HepG2 (cell line): ENCODE measurements around the gene HOXA1.

ENCODE experiments used
- AGO2 ChIP-seq: fragments of 200-400 bp; formaldehyde crosslinking; optimal IDR thresholded peaks from 2 replicates; pipeline ENCODE3; 2017; ENCODE audit warnings: mild to moderate bottlenecking, low read depth, low read length, moderate library complexity
- EP300 ChIP-seq, 3 experiments: sonication (generic) in 1 of 3; formaldehyde crosslinking in 1 of 3; IDR thresholded peaks; 2 replicates each; pipeline versions ENCODE4 v1.5.1 to v1.6.1; 2011 to 2020; ENCODE audit warnings: low read depth in 2 of 3, low read length in 2 of 3, borderline replicate concordance in 1 of 3, improper control_type of control experiment in 1 of 3, mild to moderate bottlenecking in 1 of 3, missing genetic modification reagents in 1 of 3, moderate library complexity in 1 of 3
- MTA3 ChIP-seq: sonication (generic); formaldehyde crosslinking; IDR thresholded peaks from 2 replicates; pipeline ENCODE4 v1.4.0; 2020; ENCODE audit warnings: missing genetic modification reagents
- RFX5 ChIP-seq: IDR thresholded peaks from 2 replicates; pipeline ENCODE4 v1.6.1; 2011; ENCODE audit warnings: low read depth, low read length, improper control_type of control experiment
- ZSCAN30 ChIP-seq: sonication (generic); formaldehyde crosslinking; IDR thresholded peaks from 2 replicates; pipeline ENCODE4 v1.5.0; 2020; ENCODE audit warnings: mild to moderate bottlenecking, missing genetic modification reagents
- TF ChIP-seq, protein P1 (sequence below): sonication (generic); formaldehyde crosslinking; IDR thresholded peaks from 2 replicates; pipeline ENCODE4 v1.5.0; 2020; ENCODE audit warnings: mild to moderate bottlenecking, missing genetic modification reagents, moderate library complexity
- TF ChIP-seq, protein P2 (sequence below): sonication (generic); formaldehyde crosslinking; IDR thresholded peaks from 2 replicates; pipeline ENCODE4 v1.9.0; 2022; ENCODE audit warnings: missing genetic modification reagents, mild to moderate bottlenecking, borderline replicate concordance

DNA sequence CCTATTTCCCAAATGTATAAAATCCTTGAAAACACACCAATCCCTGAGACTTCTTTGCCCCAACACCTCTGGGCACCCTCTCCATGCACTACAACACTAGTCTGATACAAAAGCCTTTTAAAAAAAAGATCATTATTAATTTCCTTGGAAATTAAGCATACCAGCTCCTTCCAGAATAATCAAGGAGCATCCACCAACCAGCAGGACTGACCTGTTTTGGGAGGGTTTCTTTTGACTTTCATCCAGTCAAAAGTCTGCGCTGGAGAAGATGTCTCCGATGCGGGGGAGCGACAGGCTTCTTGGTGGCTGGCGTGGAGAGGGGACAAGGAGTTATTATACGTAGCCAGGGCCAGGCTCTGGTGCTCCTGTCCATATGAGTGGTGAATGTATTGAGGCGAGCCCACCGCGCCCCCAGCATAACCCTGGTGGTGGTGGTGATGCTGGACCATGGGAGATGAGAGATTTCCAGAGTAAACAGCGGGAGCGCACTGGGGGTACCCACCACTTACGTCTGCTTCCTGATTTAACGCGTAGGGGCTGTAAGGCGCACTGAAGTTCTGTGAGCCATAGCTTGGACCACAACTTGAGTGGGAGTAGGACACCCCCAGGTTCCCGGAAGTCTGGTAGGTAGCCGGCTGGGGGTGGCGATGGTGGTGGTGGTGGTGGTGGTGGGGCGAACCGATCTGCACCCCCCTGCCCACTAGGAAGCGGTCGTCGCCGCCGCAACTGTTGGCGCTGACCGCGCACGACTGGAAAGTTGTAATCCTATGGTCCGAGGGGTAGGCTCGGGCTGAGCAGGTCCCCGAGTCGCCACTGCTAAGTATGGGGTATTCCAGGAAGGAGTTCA lies 527 bp downstream of the HOXA1 start:
- TF ChIP-seq, protein P1, sequence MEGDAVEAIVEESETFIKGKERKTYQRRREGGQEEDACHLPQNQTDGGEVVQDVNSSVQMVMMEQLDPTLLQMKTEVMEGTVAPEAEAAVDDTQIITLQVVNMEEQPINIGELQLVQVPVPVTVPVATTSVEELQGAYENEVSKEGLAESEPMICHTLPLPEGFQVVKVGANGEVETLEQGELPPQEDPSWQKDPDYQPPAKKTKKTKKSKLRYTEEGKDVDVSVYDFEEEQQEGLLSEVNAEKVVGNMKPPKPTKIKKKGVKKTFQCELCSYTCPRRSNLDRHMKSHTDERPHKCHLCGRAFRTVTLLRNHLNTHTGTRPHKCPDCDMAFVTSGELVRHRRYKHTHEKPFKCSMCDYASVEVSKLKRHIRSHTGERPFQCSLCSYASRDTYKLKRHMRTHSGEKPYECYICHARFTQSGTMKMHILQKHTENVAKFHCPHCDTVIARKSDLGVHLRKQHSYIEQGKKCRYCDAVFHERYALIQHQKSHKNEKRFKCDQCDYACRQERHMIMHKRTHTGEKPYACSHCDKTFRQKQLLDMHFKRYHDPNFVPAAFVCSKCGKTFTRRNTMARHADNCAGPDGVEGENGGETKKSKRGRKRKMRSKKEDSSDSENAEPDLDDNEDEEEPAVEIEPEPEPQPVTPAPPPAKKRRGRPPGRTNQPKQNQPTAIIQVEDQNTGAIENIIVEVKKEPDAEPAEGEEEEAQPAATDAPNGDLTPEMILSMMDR (CRISPR knock-in tag), result no peak
- TF ChIP-seq RFX5, result no peak
- TF ChIP-seq, protein P2, sequence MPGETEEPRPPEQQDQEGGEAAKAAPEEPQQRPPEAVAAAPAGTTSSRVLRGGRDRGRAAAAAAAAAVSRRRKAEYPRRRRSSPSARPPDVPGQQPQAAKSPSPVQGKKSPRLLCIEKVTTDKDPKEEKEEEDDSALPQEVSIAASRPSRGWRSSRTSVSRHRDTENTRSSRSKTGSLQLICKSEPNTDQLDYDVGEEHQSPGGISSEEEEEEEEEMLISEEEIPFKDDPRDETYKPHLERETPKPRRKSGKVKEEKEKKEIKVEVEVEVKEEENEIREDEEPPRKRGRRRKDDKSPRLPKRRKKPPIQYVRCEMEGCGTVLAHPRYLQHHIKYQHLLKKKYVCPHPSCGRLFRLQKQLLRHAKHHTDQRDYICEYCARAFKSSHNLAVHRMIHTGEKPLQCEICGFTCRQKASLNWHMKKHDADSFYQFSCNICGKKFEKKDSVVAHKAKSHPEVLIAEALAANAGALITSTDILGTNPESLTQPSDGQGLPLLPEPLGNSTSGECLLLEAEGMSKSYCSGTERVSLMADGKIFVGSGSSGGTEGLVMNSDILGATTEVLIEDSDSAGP (CRISPR knock-in tag), result no peak
- no peak for TF ChIP-seq AGO2
- TF ChIP-seq ZSCAN30 (CRISPR knock-in tag), result no peak
- no peak for TF ChIP-seq MTA3 (CRISPR knock-in tag)
- no peak for TF ChIP-seq EP300 (IDR thresholded peaks at IDR 0.05; ENCODE audit: low read depth in 2 of 2, low read length in 2 of 2)
- no peak for TF ChIP-seq EP300 (CRISPR knock-in tag; IDR thresholded peaks at IDR 0.05; ENCODE audit: borderline replicate concordance)
